ENCODE data around the gene H6PD. TPM values are rescaled to one million over a fixed set of nuclear protein-coding genes. Genes with fewer than 3 reads are reported as not detected.

H6PD gene
- total and polyA plus RNA-seq, 4 donors: 28.9 to 134 (median 56.8) TPM

GRCh38 chr1:9204156-9204720 lies 30.3 kb upstream of the H6PD start:
- H3K4me1 ChIP-seq (ENCODE audit: control insufficient read depth in 4 of 4, insufficient read depth in 4 of 4, low read length in 3 of 4): no peaks in the 10 kb centered on the region
- no peak for TF ChIP-seq YY1 (IDR thresholded peaks at IDR 0.05)
- no peak overlapping the region for H3K4me3 ChIP-seq (ENCODE audit: low read depth in 1 of 3, low read length in 3 of 3)
- no peak for DNase-seq (ENCODE audit: low spot score)
- no peak overlapping the region for H3K9ac ChIP-seq (ENCODE audit: low read depth in 1 of 2, low read length in 2 of 2)
- H3K27ac ChIP-seq (ENCODE audit: low read depth in 1 of 2, low read length in 2 of 2): no peak overlapping the region
- no peaks in the 10 kb centered on the region for H3K9me3 ChIP-seq (ENCODE audit: control insufficient read depth in 4 of 4, low read length in 3 of 4)
- peaks cover 0 to 11% (median 8%) of the 10 kb centered on the region in 4 donors for H3K27me3 ChIP-seq (ENCODE audit: control insufficient read depth in 4 of 4, insufficient read depth in 4 of 4, low read length in 3 of 4)
- 71% methylated on average over 7 of the region's 7 CpGs for WGBS
- no peaks in the 10 kb centered on the region for H3K36me3 ChIP-seq (ENCODE audit: control insufficient read depth in 4 of 4, insufficient read depth in 3 of 4, low read depth in 1 of 4, low read length in 3 of 4)

DNA sequence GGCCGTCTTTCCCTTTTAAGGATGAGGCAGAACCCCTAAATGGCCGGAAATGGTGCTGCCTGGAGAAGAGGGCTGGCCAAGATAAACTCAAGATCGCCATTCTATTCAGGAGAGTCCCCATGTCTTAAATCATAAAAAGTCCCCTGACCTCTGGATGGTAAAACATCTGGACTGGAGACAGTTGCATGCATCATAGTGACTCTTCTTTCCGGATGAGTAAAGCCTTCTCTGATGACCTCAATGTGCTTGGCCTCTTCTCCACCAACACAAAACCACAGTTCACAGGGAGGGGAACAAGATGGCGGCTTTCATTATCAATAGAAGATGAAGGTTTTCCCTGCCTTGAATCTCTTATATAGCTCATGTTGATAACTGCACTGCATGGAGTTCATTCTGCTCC lies 27.5 kb upstream of the H6PD start:
- Histone ChIP-seq H3K27me3 (ENCODE audit: control insufficient read depth in 4 of 4, insufficient read depth in 4 of 4, low read length in 3 of 4) (peaks cover 0 to 9% (median under 1%) of the 10 kb centered on the region in 4 donors), H3K4me3 (ENCODE audit: low read depth in 1 of 3, low read length in 3 of 3) (no peak overlapping the region), H3K36me3 (ENCODE audit: control insufficient read depth in 4 of 4, insufficient read depth in 3 of 4, low read depth in 1 of 4, low read length in 3 of 4) (no peaks in the 10 kb centered on the region), H3K9me3 (ENCODE audit: control insufficient read depth in 4 of 4, low read length in 3 of 4) (no peaks in the 10 kb centered on the region), H3K4me1 (ENCODE audit: control insufficient read depth in 4 of 4, insufficient read depth in 4 of 4, low read length in 3 of 4) (no peaks in the 10 kb centered on the region), H3K27ac (ENCODE audit: low read depth in 1 of 2, low read length in 2 of 2) (no peak overlapping the region), H3K9ac (ENCODE audit: low read depth in 1 of 2, low read length in 2 of 2) (no peak overlapping the region)
- TF ChIP-seq RXRA (IDR thresholded peaks at IDR 0.05) (no peak), SP1 (IDR thresholded peaks at IDR 0.05) (no peak), RAD21 (IDR thresholded peaks at IDR 0.05) (no peak), TAF1 (conservative IDR thresholded peaks at IDR 0.05) (no peak), NR2F2 (IDR thresholded peaks at IDR 0.05) (no peak), FOXA2 (IDR thresholded peaks at IDR 0.05) (no peak)
- TF ChIP-seq, protein P1, sequence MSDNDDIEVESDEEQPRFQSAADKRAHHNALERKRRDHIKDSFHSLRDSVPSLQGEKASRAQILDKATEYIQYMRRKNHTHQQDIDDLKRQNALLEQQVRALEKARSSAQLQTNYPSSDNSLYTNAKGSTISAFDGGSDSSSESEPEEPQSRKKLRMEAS (IDR thresholded peaks at IDR 0.05): no peak
- DNase-seq (ENCODE audit: low spot score): no peak
- WGBS: 85% methylated on average over 5 of the region's 5 CpGs

- Histone ChIP-seq H3K9ac (ENCODE audit: low read depth in 1 of 2, low read length in 2 of 2) (no peak overlapping the region), H3K4me1 (ENCODE audit: control insufficient read depth in 4 of 4, insufficient read depth in 4 of 4, low read length in 3 of 4) (no peaks in the 10 kb centered on the region), H3K27me3 (ENCODE audit: control insufficient read depth in 4 of 4, insufficient read depth in 4 of 4, low read length in 3 of 4) (peaks cover 0 to 3% (median 0%) of the 10 kb centered on the region in 4 donors), H3K4me3 (ENCODE audit: low read depth in 1 of 3, low read length in 3 of 3) (no peak overlapping the region), H3K36me3 (ENCODE audit: control insufficient read depth in 4 of 4, insufficient read depth in 3 of 4, low read depth in 1 of 4, low read length in 3 of 4) (no peaks in the 10 kb centered on the region), H3K27ac (ENCODE audit: low read depth in 1 of 2, low read length in 2 of 2) (no peak overlapping the region), H3K9me3 (ENCODE audit: control insufficient read depth in 4 of 4, low read length in 3 of 4) (no peaks in the 10 kb centered on the region)
- WGBS: 92% methylated on average over 5 of the region's 5 CpGs
- TF ChIP-seq EGR1 (IDR thresholded peaks at IDR 0.05; ENCODE audit: low read depth in 2 of 2) (no peak), HNF4A (conservative IDR thresholded peaks at IDR 0.05) (no peak)
- DNase-seq (ENCODE audit: low spot score): no peak
Observed at GRCh38 chr1:9207715-9208114, 26.9 kb upstream of the H6PD start.

DNA sequence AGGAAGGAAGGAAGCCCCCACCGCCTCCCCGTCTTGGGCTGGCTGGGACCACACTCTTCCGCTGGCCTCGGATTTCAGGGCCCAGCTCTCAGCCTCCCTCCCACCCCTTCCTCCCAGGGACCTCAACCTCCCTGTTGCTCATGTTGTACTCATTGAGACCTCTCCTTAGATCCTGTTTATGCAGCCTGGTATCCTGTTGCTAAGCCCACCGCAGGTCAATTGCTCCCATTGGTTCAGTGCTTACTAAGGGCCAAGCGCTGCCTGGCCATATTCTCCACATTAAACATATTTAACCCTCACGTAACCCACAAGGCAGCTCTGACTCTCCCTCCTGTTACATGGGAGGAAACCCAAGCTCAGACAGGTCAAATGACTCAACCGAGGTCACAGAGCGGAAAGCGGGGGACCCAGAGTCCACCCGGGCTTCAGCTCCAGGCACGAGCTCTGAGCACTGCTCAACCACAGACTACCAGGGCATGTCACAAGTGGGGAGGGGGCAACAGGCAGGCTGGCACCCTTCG lies 23.2 kb upstream of the H6PD start:
- H3K4me1 ChIP-seq (ENCODE audit: control insufficient read depth in 4 of 4, insufficient read depth in 4 of 4, low read length in 3 of 4): no peaks in the 10 kb centered on the region
- no peaks in the 10 kb centered on the region for H3K9me3 ChIP-seq (ENCODE audit: control insufficient read depth in 4 of 4, low read length in 3 of 4)
- H3K9ac ChIP-seq (ENCODE audit: low read depth in 1 of 2, low read length in 2 of 2): no peak overlapping the region
- H3K27me3 ChIP-seq (ENCODE audit: control insufficient read depth in 4 of 4, insufficient read depth in 4 of 4, low read length in 3 of 4): no peaks in the 10 kb centered on the region
- H3K4me3 ChIP-seq (ENCODE audit: low read depth in 1 of 3, low read length in 3 of 3): no peak overlapping the region
- TF ChIP-seq YY1 (IDR thresholded peaks at IDR 0.05): no peak
- TF ChIP-seq, protein P2, sequence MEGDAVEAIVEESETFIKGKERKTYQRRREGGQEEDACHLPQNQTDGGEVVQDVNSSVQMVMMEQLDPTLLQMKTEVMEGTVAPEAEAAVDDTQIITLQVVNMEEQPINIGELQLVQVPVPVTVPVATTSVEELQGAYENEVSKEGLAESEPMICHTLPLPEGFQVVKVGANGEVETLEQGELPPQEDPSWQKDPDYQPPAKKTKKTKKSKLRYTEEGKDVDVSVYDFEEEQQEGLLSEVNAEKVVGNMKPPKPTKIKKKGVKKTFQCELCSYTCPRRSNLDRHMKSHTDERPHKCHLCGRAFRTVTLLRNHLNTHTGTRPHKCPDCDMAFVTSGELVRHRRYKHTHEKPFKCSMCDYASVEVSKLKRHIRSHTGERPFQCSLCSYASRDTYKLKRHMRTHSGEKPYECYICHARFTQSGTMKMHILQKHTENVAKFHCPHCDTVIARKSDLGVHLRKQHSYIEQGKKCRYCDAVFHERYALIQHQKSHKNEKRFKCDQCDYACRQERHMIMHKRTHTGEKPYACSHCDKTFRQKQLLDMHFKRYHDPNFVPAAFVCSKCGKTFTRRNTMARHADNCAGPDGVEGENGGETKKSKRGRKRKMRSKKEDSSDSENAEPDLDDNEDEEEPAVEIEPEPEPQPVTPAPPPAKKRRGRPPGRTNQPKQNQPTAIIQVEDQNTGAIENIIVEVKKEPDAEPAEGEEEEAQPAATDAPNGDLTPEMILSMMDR (IDR thresholded peaks at IDR 0.05; ENCODE audit: low read depth, low read length, missing input control): no peak
- no peak for TF ChIP-seq JUND (IDR thresholded peaks at IDR 0.05)
- no peak for TF ChIP-seq RXRA (IDR thresholded peaks at IDR 0.05)
- no peak for TF ChIP-seq FOXA1 (IDR thresholded peaks at IDR 0.05)
- TF ChIP-seq, protein P3, sequence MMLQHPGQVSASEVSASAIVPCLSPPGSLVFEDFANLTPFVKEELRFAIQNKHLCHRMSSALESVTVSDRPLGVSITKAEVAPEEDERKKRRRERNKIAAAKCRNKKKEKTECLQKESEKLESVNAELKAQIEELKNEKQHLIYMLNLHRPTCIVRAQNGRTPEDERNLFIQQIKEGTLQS (IDR thresholded peaks at IDR 0.05): no peak
- no peak for TF ChIP-seq TAF1 (conservative IDR thresholded peaks at IDR 0.05)
- H3K27ac ChIP-seq (ENCODE audit: low read depth in 1 of 2, low read length in 2 of 2): no peak overlapping the region
- DNase-seq (ENCODE audit: low spot score): no peak
- WGBS: 78% methylated on average over 13 of the region's 13 CpGs
- H3K36me3 ChIP-seq (ENCODE audit: control insufficient read depth in 4 of 4, insufficient read depth in 3 of 4, low read depth in 1 of 4, low read length in 3 of 4): no peaks in the 10 kb centered on the region

All from liver (tissue), 9 donors.